Fibroblast of peridontal ligament (primary cell): ENCODE measurements around the gene XYLT1.
A peak's percentile ranks its signal among the peaks of the same experiment; 100 is the strongest.

Experiments used
- DNase-seq: peaks from one replicate; pipeline ENCODE4 v3.0.0-alpha.2; 2010; ENCODE audit errors: extremely low read depth

Gene XYLT1

DNA sequence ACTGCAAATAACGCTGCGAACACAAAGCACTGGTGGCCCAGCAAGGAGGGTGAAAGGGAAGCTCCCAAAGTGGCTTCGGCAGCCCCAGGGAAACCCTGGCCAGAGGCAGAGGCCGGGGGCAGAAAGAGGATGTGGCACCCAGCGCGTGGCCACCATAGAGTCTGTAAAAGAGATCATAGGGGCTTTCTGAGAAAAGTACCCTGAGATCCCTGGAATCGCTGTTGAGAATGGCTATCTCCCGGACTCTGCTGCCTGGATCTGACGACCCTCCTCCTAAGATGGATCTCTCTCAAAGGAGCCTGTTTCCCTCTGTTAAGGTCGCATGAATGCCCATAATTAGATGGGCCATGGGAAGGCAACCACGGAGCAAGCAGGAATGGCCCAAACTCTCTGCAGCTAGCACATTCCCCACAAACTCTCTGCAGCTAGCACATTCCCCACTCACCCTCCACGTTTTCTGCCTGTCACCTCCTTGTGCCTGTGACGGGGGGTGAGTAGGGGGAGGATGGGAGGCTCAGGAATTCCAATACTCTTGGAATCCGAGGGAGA, 364.4 kb downstream of the XYLT1 start:
- DNase-seq: no peak

DNA sequence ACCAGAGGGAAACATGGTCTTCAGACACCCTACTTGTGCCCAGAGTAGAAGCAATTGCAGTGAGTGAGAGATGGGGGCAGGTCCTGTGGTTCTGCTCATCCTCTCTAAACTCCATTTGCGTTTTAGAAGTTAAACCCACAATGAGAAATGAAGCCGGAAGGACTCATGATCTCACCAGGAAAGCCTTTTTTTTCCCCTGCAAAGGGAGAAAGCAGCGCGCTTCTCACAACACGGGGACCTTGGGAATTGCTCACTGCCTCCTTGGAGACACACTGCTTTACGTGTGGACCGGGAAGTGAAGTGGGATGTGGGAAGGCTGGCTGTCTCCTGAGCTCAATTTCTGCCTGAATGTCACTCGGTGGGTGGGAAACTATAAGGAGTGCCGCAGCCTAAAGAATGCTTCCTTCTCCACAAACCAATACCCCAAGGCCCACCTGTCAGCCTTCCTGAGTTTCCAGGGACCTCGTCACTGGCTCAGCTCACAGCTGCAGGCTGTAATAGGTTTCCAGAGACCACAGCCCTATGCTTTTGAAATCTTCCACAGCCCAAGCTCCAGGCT, 365.4 kb downstream of the XYLT1 start:
- peak; percentile 57 for DNase-seq

DNA sequence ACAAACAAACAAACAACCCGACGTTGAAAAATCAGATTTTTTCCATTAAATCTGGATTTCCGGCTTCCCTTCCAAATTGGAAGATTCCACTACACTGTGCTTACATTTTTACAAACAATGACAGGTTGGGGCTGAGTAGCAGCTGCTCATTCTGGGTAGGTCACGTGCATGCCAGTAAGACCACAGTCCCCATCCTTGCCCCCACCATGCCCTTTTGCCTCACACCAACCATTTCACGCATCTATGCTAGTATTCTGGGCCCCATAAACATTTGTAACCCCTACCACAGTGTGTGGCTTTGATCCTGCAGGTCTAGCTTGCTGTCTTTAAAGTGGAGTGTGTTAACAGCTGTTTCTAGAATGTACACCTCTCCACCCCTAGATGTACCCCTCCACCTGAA, 366.1 kb downstream of the XYLT1 start:
- no peak for DNase-seq

DNA sequence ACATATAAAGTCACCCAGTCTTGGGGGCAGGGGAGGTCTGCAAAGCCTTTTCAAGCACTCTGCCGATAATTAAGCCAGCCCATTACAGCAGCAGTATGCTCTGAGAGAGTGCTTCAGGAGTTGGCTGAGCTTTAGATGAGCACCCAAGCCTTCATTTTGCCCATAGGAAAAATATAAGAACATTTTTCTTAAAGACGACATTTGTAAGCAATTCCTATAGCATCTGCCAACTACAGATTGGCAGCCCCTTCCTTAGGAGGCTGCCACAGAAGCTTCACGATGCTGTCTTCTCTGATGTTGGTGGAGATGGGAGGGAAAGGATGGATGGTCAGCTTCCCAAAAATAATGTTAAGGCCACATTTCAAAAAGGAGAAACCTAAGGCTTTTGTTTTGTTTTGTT, 367.5 kb downstream of the XYLT1 start:
- DNase-seq: no peak

DNA sequence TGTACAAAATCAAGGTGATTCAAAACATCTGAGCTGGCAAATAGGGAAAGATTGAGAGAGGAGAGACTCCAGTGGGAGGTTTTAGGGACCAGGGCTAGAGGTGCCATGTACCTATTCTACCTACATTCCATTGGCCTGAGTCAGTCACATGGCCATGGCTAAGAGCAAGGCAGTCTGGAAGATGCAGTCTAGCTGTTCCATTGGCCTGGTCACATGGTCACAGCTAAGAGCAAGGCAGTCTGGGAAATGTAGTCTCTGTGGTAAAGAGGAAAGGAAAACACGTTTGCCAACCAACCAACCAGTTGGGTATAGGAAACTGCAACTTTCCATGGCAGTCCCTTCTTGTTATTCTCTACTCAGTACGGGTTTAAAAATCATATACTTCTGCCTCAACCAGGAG, 369.1 kb downstream of the XYLT1 start:
- no peak for DNase-seq

DNA sequence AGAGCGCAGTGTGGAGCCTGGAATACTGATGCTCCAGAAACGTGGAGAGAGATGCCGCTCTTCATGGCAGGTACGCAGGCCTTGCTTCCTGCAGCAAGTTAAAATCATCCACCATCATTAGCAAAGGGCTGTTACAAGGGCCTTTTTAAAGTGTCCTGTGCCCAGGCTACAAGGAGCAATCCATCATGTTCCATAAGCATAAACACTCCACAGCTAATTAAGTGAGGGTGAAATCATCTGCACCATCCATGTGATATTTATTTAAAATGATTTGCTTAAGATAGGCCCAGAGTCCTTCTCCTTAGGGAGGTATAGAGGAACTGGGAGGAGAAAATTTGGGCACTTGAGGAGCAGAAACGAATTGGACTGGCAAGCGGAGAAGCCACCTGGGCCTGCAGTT, 372.1 kb downstream of the XYLT1 start:
- DNase-seq: no peak

DNA sequence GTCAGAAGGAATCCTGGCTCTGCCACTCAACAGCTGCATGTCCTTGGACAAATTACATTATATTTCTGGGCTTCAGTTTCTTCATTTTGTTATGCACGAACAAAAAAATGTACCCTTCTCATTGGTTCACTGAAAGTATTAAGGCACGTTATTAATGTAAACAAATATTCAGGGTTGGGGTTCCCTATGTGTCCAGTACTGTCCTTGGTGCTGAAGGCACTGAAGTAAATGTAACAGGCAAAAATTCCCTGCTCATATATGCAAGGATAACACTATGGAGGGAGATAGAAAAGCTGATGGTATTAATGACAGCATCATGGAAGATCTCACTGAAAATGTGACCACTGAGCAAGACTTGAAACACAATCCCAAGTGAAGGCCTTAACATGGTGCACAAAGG, 386.6 kb downstream of the XYLT1 start:
- DNase-seq: no peak

DNA sequence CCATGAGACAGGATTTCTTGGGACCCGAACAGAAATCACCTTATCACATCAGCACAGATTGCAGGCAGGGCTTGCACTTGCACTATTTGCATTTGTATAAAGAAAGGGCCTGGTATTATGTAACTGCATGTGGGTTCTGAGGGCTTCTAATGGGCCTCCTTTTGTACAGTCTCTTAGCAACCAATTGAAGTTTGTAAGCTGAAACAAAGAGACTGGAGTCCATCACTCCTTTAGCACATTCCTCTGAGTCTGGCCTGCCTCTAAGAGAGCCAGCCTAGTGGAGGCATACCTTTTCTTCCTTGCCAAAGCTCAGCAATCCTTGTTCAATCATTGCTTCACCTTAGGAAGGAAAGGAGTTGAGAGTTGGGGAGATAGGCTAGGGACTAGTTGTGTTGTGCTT, 387.1 kb downstream of the XYLT1 start:
- DNase-seq: no peak

DNA sequence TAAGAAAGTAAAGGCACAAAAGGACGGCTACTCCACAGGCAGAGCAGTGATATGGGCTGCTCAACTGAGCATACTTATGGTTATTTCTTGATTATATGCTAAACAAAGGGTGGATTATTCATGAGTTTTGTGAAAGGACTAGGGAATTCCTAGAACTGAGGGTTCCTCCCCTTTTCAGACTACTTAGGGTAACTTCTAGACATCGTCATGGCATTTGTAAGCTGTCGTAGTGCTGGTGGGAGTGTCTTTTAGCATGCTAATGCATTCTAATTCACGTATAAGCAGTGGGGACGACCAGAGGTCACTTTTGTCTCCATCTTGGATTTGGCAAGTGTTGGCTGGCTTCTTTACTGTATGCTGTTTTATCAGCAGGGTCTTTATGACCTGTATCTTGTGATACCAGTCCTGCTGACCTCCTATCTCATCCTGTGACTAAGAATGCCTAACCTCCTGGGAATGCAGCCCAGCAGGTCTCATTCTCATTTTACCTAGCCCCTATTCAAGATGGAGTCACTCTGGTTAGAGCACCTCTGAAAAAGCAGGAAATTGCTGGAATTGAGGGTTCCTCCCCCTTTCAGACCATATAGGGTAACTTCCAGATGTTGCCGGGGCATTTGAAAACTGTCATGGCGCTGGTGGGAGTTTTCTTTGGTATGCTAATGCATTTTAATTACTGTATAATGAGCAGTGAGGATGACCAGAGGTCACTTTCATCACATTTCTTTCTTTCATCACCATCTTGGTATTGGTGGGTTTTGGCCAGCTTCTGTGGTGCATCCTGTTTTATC, 388.5 kb downstream of the XYLT1 start:
- no peak for DNase-seq

DNA sequence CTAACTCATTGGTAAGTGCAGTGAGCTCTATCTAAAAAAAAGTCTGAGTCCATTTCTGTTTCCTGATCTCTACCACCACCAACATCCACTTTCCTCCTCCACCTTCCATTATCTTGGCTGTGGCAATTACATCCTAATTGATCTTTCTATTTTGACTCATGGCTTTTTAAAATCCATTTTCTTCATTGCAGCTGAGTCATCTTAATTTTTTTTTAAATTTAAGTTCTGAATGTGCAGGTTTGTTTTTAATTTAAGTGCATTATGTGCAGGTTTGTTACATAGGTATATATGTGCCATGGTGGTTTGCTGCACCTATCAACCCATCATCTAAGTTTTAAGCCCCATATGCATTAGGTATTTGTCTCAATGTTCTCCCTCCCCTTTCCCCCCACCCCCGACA, 390.7 kb downstream of the XYLT1 start:
- DNase-seq: no peak

DNA sequence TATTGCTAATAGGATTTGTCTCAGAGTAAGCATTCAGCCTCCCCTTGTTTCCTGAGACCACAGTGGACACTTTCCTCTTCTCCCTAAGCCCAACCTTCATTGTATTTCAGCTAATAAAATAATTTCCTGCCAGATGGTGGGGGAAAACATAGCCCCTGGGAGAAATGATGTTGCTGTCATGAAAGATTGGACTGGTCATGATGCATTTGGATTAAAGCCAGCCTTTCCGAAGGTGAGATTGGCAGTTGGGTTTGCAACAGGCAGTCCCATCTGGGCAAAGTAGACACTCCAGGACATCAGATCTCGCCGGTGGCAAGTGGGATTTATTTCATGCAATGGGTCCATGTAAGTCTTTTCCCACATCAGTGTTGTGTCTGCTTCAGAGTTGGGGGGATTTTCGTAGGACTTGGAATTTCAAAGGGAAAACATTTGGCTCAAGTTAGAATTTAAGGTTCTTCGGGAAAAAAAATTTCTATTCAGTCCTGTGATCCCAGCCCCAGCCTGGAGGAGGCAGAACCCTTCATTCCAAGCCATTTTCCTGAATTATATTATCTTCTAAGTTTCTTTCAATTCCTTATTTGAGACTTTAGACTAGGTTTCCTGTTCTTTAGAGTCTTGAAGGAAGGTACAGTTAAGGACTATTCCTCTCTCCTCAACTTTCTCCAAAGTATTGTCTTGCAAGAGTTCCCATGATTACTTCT, 391.7 kb downstream of the XYLT1 start:
- no peak for DNase-seq

DNA sequence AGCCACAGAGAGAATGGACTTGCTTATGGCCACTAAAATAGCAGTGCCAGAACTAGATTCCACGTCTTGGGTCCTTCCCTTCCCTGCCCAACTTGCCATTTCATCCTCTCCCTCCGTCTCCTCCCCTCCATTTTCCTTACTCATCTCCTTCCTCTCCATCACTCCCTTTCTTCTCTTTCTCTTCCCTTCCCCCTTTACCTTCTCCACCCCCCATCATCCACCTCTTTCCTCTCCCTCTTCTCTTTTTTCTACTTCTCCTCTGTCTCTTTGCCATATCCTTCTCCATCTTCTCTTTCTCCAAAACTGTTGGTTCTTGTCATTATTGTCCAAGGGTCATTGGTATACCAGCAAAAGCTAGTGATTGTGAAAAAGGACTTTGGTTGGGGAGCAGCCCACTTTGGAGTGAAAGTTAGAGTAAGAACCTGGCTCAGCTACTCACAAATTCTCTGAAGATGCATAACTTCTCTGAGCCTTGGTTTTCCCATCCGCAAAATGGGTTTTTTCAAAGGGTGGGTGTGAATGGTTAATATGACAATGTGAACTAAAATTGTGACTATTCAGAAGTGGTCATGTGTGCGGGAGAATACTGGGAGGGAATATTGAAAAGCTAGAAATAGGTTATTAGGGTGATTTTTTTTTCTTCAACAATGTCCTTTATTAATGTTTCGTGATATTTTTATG, 393.8 kb downstream of the XYLT1 start:
- no peak for DNase-seq

DNA sequence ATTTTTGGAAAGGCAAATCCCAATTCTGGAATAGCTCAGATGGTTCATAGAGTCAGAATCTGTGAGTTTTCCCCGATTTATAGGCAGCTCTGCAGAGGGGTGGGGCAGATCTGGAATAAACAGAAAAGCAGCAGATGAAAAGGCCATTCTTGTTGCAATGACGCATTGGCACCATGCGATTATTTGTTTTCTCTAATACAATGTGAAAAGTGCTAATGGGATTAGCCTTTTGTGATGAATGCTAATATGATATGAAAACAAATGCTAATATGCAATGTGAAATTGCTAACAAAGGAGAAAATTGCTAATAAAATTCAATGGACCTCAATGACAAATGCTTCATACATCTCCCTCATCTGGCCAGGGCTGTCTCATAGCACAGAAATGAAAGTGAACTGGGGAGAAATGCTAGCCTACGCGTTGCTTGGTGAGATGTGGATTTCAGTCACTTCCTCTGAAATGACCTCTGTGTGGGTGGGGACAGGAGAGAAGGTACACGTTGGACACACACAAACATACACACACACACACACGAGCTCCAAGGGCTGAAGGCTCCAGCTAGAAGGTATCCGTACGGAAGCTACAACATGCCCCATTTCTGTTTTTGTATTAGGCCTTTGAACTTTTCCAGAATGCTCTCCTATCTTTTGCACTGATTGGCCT, 394.5 kb downstream of the XYLT1 start:
- DNase-seq: no peak

DNA sequence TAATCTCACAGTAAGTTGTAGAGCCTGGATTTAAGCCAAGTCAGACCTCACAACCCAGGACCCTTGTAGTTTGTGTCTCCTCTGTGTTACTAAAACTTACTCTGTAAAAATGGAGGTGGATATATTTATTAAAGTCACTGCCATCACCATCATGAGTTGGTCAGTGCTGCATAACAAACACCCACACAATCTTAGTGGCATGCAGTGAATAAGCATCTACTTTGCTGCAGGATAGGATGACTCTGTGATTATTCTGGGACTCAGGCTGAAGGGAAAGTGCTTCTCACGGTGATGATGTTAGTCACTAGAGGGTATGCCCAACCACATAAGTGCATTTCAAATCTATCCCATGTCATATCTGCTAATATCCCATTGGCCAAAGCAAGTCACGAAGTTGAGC, 398.7 kb downstream of the XYLT1 start:
- DNase-seq: no peak

DNA sequence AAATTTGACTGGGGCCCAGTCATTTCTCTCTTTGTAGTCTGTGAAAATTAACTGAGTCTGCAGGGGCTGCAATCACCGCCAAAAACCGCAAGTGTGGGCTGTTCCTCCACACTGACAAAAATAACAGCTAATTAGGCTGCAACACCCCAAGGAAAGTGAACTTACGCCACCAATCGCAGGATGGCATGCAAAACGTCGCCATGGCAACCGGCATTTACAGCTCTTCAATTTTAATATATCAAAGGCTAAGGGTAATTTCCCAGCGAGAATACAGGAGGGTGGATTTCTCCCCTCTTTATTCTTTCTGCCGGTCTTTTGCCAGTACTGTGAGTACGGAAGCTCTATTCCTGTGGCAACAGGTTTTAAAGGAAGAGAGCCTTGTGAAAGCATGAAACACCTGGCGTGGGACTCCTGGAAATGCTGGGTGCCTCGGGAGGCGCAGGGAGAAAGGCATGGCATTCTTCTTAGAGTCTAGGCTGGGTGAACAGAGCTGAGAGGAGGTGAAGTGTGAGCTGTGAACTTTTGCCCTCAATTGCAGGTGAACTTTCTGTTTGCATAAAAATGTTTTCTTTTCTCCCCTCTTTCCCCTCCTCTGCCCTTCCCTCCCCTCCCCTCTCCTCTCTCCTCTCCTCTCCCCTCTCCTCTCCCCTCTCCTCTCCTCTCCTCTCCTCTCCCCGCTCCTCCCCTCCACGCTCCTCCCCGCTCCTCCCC, 399.7 kb downstream of the XYLT1 start:
- DNase-seq: peak; percentile 2

DNA sequence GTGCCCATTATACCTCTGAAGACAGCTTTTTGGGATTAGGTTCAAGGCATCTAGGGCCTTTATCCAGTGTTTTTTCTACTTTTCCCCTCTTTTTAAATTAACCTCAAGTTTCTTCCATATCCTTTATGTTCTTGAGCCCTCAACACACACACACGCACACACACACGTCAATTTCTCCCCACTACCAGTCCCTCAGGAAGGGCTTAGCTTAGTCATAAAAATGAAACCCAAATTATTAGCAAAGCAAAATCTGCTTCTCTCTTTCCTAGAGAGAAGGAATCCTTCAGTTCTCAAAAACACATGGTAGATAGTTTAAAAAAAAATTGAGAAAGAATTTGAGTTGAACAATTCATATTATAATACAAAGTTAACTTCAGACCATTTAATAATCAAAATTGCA, 401.1 kb downstream of the XYLT1 start:
- no peak for DNase-seq

DNA sequence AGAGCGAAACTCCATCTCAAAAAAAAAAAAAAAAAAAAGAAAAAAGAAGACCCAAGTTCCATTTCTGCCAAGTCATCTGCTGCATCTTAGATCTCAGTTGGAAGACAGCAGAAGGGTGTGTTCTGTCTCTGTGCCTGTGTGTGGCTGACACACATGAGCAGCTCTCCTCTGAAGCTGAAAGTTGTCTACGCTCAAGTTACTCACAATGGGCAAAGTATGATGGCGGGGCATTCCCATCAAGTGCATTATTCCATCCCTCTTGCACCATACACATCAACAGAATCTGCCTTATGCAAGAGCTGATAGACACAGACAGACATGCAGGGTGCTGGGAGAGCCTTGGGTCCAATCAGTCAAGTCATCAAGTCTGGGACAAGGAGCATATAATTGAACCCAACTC, 402.2 kb downstream of the XYLT1 start:
- DNase-seq: no peak

DNA sequence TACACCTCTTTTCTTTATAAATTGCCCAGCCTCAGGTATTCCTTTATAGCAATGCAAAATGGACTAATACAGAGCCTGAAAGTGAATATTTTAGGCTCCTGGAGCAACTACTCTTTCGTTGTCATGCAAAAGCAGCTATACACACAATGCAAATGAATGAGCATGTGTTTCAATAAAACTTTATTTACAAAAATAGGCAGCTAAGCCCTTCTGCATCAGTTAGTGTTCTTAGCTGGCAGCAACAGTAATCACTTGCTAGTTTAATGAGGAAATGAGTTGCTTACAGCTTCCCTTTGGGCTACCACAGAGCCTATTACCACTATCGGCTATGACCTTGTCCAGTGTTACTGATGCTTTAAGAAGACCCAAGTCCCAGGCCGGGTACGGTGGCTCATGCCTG, 402.9 kb downstream of the XYLT1 start:
- no peak for DNase-seq

DNA sequence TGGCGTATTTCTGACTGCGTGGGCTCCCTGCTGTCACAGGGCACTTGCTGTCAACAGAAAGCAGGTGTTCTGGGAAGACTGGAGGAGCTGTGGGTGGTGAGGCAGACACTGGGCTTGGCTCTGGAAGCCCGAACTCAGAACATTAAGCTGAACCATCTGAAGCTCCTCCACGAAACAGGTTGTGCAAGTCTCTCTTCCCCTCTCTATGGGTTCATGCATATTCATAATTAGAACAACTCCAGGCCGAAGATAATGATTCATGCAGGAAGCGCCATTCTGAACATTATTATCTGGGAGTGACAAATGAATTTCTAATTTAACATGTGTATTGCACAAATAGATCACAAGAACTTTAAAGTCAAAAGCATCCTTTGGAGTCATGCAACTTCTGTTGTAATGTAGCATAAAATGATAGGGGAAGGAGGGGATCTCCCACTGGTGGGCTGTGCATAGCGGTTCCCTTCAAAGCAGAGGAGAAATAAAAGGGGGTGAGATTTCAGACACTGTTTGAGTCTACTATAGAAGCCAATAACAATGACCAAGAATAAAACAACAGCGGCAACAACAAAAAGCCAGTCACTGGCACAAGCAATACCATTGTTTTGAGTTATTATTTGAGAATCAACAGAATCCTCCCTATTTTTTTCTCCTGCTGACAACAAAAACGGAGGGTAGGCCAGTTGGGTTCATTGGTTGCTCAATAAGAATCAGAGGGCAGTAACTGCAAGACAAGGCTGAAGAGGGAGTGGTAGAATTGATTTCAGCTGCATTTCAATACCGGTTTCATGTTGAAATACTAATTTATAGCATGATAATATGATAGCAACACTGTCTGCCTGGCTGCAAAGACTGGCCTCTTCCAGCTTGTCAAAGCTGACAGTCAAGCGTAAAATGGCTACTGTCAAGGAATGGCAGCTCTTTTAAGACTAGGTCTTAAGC, 407.3 kb downstream of the XYLT1 start:
- no peak for DNase-seq

DNA sequence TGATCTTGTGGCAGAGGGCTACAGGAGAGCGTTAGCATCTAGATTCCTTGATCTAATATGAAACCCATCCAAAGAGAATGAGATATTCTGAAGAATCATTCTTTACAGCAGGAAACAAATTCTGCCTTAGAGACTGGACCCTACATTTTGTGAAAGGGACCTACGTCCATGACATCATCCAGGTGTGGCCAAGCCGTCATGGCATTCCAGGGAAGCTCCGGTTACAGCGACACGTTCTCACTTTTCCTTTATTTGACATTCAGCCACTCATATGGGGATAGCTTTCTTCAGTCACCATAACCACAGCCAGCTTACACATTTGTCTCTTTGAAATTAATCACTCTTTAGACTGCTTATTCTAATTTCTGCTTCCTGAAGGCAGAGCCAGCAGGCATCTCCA, 408.1 kb downstream of the XYLT1 start:
- no peak for DNase-seq
